Measurements from ENCODE around the gene GFER.
"Not testable (repeated sequence)": the region's sequence is repeated elsewhere in the genome, so short reads cannot be mapped to it uniquely, and the experiment has no call there.

Gene GFER

GRCh38 chr16:2031081-2031577 is 47.1 kb downstream of the GFER start:
- Histone ChIP-seq H4K91ac (ENCODE audit: low read depth, low read length) (no peak overlapping the region), H3K27ac (ENCODE audit: low read depth, low read length) (no peak overlapping the region), H3K79me1 (ENCODE audit: low read length) (peaks cover 18% of the 10 kb centered on the region), H3K9ac (ENCODE audit: low read length) (no peak overlapping the region), H2BK120ac (ENCODE audit: insufficient read depth, low read length, poor library complexity) (no peak overlapping the region), H3K79me2 (ENCODE audit: control insufficient read depth, insufficient read depth, low read length, poor library complexity) (no peaks in the 10 kb centered on the region), H3K4me1 (ENCODE audit: control insufficient read depth in 1 of 2, insufficient read depth in 2 of 2, low read length in 2 of 2) (peaks cover 36 to 41% of the 10 kb centered on the region in 2 experiments), H2AK5ac (ENCODE audit: low read length) (no peak overlapping the region), H3K4me2 (ENCODE audit: low read length) (no peak overlapping the region), H3K23ac (ENCODE audit: low read length) (no peak overlapping the region), H2BK5ac (ENCODE audit: low read depth, low read length, poor library complexity) (no peak overlapping the region), H3K27me3 (ENCODE audit: insufficient read depth, low read length) (no peaks in the 10 kb centered on the region), H3K9me3 (ENCODE audit: insufficient read depth, low read depth, low read length) (peaks cover 3% of the 10 kb centered on the region), H3K14ac (ENCODE audit: low read length) (no peak overlapping the region), H3K4me3 (ENCODE audit: low read depth, low read length) (no peak overlapping the region), H3K36me3 (ENCODE audit: control insufficient read depth in 1 of 2, insufficient read depth in 2 of 2, low read length in 2 of 2) (peaks cover 5 to 8% of the 10 kb centered on the region in 2 experiments), H4K8ac (ENCODE audit: low read depth, low read length) (no peak overlapping the region), H2AFZ (ENCODE audit: insufficient read depth, low read length, poor library complexity) (no peak overlapping the region), H4K12ac (ENCODE audit: low read depth, low read length) (no peak overlapping the region), H3K18ac (ENCODE audit: low read length) (no peak overlapping the region), H2BK12ac (ENCODE audit: low read length) (no peak overlapping the region), H3K4ac (ENCODE audit: low read depth, low read length) (no peak overlapping the region)
- no peak for DNase-seq
- no CpG with 5 or more reads among the region's 11 CpGs for WGBS (ENCODE audit: extremely low coverage, insufficient coverage, insufficient read length)

- H3K27me3 ChIP-seq (ENCODE audit: insufficient read depth, low read length), result no peaks in the 10 kb centered on the region
- H3K4me2 ChIP-seq (ENCODE audit: low read length), result no peak overlapping the region
- H2BK5ac ChIP-seq (ENCODE audit: low read depth, low read length, poor library complexity), result no peak overlapping the region
- no peaks in the 10 kb centered on the region for H3K79me2 ChIP-seq (ENCODE audit: control insufficient read depth, insufficient read depth, low read length, poor library complexity)
- H3K9me3 ChIP-seq (ENCODE audit: insufficient read depth, low read depth, low read length), result peaks cover 2% of the 10 kb centered on the region
- H2AFZ ChIP-seq (ENCODE audit: insufficient read depth, low read length, poor library complexity), result no peak overlapping the region
- H4K12ac ChIP-seq (ENCODE audit: low read depth, low read length), result no peak overlapping the region
- no peak overlapping the region for H3K18ac ChIP-seq (ENCODE audit: low read length)
- H3K4me1 ChIP-seq (ENCODE audit: control insufficient read depth in 1 of 2, insufficient read depth in 2 of 2, low read length in 2 of 2), result peaks cover 35 to 36% of the 10 kb centered on the region in 2 experiments
- H4K91ac ChIP-seq (ENCODE audit: low read depth, low read length), result peak overlapping the region; percentile 20
- no peak overlapping the region for H3K23ac ChIP-seq (ENCODE audit: low read length)
- H4K8ac ChIP-seq (ENCODE audit: low read depth, low read length), result no peak overlapping the region
- peak overlapping the region; percentile 21 for H2AK5ac ChIP-seq (ENCODE audit: low read length)
- peaks cover 14 to 19% of the 10 kb centered on the region in 2 experiments for H3K36me3 ChIP-seq (ENCODE audit: control insufficient read depth in 1 of 2, insufficient read depth in 2 of 2, low read length in 2 of 2)
- peaks cover 13% of the 10 kb centered on the region for H3K79me1 ChIP-seq (ENCODE audit: low read length)
- no peak for DNase-seq
- WGBS (ENCODE audit: extremely low coverage, insufficient coverage, insufficient read length), result no CpG with 5 or more reads among the region's 15 CpGs
- H3K14ac ChIP-seq (ENCODE audit: low read length), result peak overlapping the region; percentile 23
- no peak overlapping the region for H3K4ac ChIP-seq (ENCODE audit: low read depth, low read length)
- no peak overlapping the region for H3K9ac ChIP-seq (ENCODE audit: low read length)
- no peak overlapping the region for H2BK12ac ChIP-seq (ENCODE audit: low read length)
- H3K27ac ChIP-seq (ENCODE audit: low read depth, low read length), result no peak overlapping the region
- H3K4me3 ChIP-seq (ENCODE audit: low read depth, low read length), result no peak overlapping the region
- H2BK120ac ChIP-seq (ENCODE audit: insufficient read depth, low read length, poor library complexity), result peak overlapping the region; percentile 21
Measured at GRCh38 chr16:2032285-2033056, 48.5 kb downstream of the GFER start.

GRCh38 chr16:2033057-2033908 is 49.3 kb downstream of the GFER start:
- H3K18ac ChIP-seq (ENCODE audit: low read length), result peak overlapping the region; percentile 5
- H2BK120ac ChIP-seq (ENCODE audit: insufficient read depth, low read length, poor library complexity), result peak overlapping the region; percentile 12
- H2AK5ac ChIP-seq (ENCODE audit: low read length), result peak overlapping the region; percentile 26
- H2BK12ac ChIP-seq (ENCODE audit: low read length), result peak overlapping the region; percentile 51
- no peaks in the 10 kb centered on the region for H3K27me3 ChIP-seq (ENCODE audit: insufficient read depth, low read length)
- H3K9ac ChIP-seq (ENCODE audit: low read length), result no peak overlapping the region
- H3K79me2 ChIP-seq (ENCODE audit: control insufficient read depth, insufficient read depth, low read length, poor library complexity), result no peaks in the 10 kb centered on the region
- H4K12ac ChIP-seq (ENCODE audit: low read depth, low read length), result no peak overlapping the region
- no peak overlapping the region for H3K4ac ChIP-seq (ENCODE audit: low read depth, low read length)
- H2BK5ac ChIP-seq (ENCODE audit: low read depth, low read length, poor library complexity), result peak overlapping the region; percentile 28
- no CpG with 5 or more reads among the region's 37 CpGs for whole genome bisulfite sequencing (ENCODE audit: extremely low coverage, insufficient coverage, insufficient read length)
- no peak overlapping the region for H3K23ac ChIP-seq (ENCODE audit: low read length)
- H3K4me3 ChIP-seq (ENCODE audit: low read depth, low read length), result no peak overlapping the region
- H3K4me1 ChIP-seq (ENCODE audit: control insufficient read depth in 1 of 2, insufficient read depth in 2 of 2, low read length in 2 of 2), result peaks cover 28 to 31% of the 10 kb centered on the region in 2 experiments
- peak overlapping the region; percentile 15 for H4K8ac ChIP-seq (ENCODE audit: low read depth, low read length)
- H3K79me1 ChIP-seq (ENCODE audit: low read length), result peaks cover 13% of the 10 kb centered on the region
- peak overlapping the region; percentile 52 for H3K27ac ChIP-seq (ENCODE audit: low read depth, low read length)
- peak overlapping the region; percentile 56 for H4K91ac ChIP-seq (ENCODE audit: low read depth, low read length)
- H3K4me2 ChIP-seq (ENCODE audit: low read length), result peak overlapping the region; percentile 42
- H2AFZ ChIP-seq (ENCODE audit: insufficient read depth, low read length, poor library complexity), result no peak overlapping the region
- DNase-seq, result no peak
- peaks cover 19 to 24% of the 10 kb centered on the region in 2 experiments for H3K36me3 ChIP-seq (ENCODE audit: control insufficient read depth in 1 of 2, insufficient read depth in 2 of 2, low read length in 2 of 2)
- H3K9me3 ChIP-seq (ENCODE audit: insufficient read depth, low read depth, low read length), result no peaks in the 10 kb centered on the region
- peak overlapping the region; percentile 38 for H3K14ac ChIP-seq (ENCODE audit: low read length)

GRCh38 chr16:2033909-2034695 is 50.1 kb downstream of the GFER start:
- not testable (repeated sequence) for H3K4me3 ChIP-seq (ENCODE audit: low read depth, low read length); H3K23ac ChIP-seq (ENCODE audit: low read length); DNase-seq; H3K4ac ChIP-seq (ENCODE audit: low read depth, low read length); H3K9me3 ChIP-seq (ENCODE audit: insufficient read depth, low read depth, low read length); H3K79me2 ChIP-seq (ENCODE audit: control insufficient read depth, insufficient read depth, low read length, poor library complexity); H2AFZ ChIP-seq (ENCODE audit: insufficient read depth, low read length, poor library complexity); H4K12ac ChIP-seq (ENCODE audit: low read depth, low read length); H3K27me3 ChIP-seq (ENCODE audit: insufficient read depth, low read length)
- Histone ChIP-seq H3K4me1 (ENCODE audit: control insufficient read depth in 1 of 2, insufficient read depth in 2 of 2, low read length in 2 of 2) (peaks cover 28 to 31% of the 10 kb centered on the region in 2 experiments), H2BK120ac (ENCODE audit: insufficient read depth, low read length, poor library complexity) (peak overlapping the region; percentile 53), H3K4me2 (ENCODE audit: low read length) (peak overlapping the region; percentile 42), H3K14ac (ENCODE audit: low read length) (peak overlapping the region; percentile 38), H2BK12ac (ENCODE audit: low read length) (peak overlapping the region; percentile 51), H3K79me1 (ENCODE audit: low read length) (peaks cover 13% of the 10 kb centered on the region), H2BK5ac (ENCODE audit: low read depth, low read length, poor library complexity) (peak overlapping the region; percentile 7), H3K18ac (ENCODE audit: low read length) (peak overlapping the region; percentile 5), H3K27ac (ENCODE audit: low read depth, low read length) (peak overlapping the region; percentile 52), H4K91ac (ENCODE audit: low read depth, low read length) (peak overlapping the region; percentile 56), H2AK5ac (ENCODE audit: low read length) (peak overlapping the region; percentile 17), H3K9ac (ENCODE audit: low read length) (peak overlapping the region; percentile 18), H4K8ac (ENCODE audit: low read depth, low read length) (peak overlapping the region; percentile 15), H3K36me3 (ENCODE audit: control insufficient read depth in 1 of 2, insufficient read depth in 2 of 2, low read length in 2 of 2) (peaks cover 22 to 28% of the 10 kb centered on the region in 2 experiments)
- no CpG with 5 or more reads among the region's 32 CpGs for WGBS (ENCODE audit: extremely low coverage, insufficient coverage, insufficient read length)
